ENCODE data around the gene PPP2R2C.

The PPP2R2C gene

DNA sequence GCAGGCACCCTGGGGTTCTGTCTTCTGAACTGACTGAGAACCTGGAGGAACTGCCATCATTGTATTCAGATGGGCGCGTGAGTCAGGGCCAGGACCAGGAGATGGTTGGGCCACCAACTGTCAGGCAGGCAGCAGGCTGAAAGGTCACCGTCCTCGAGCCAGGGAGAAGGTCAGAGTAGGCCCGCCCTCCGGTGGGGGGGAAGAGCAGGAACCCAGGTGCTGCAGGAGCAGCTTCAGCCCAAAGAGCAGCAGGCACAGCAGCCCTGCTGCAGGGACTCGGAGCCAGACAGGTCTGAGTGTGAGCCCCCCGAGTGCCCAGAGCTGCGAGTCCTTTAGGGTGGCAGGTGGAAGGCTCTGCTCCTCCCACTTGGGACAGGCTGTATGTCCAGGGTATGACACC lies 176.4 kb downstream of the PPP2R2C start:
- TF ChIP-seq, protein P1, sequence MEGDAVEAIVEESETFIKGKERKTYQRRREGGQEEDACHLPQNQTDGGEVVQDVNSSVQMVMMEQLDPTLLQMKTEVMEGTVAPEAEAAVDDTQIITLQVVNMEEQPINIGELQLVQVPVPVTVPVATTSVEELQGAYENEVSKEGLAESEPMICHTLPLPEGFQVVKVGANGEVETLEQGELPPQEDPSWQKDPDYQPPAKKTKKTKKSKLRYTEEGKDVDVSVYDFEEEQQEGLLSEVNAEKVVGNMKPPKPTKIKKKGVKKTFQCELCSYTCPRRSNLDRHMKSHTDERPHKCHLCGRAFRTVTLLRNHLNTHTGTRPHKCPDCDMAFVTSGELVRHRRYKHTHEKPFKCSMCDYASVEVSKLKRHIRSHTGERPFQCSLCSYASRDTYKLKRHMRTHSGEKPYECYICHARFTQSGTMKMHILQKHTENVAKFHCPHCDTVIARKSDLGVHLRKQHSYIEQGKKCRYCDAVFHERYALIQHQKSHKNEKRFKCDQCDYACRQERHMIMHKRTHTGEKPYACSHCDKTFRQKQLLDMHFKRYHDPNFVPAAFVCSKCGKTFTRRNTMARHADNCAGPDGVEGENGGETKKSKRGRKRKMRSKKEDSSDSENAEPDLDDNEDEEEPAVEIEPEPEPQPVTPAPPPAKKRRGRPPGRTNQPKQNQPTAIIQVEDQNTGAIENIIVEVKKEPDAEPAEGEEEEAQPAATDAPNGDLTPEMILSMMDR (IDR thresholded peaks at IDR 0.05; ENCODE audit: borderline replicate concordance, control extremely low read depth, extremely low read depth, insufficient read depth, missing control alignments), result no peak
- in situ Hi-C loops (cut with MboI; ENCODE audit: low sequenced_read_pairs, unreplicated experiment), result no loop called here
- DNase-seq (ENCODE audit: low spot score), result no peak

DNA sequence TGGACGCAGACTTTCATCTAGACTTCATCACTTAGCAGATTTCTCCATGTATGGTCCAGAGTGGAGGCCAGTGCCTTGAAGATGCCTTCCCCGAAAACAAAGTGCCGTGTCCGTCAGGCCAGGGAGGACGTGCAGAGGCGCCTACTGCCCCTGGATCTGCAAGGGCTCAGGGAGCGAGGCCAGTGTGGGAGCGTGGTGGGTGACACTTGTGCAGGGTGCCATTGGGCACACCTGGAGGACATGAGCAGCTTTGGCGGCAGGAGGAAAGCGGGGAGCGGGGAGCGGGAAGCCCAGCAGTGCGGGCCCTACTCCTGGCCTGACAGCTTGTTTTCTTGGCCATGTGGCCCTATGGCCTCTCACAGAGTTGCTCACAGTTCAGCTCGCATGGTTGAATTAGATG lies 176.9 kb downstream of the PPP2R2C start:
- no peak for DNase-seq (ENCODE audit: low spot score)
- in situ Hi-C loops (cut with MboI; ENCODE audit: low sequenced_read_pairs, unreplicated experiment), result no loop called here
- TF ChIP-seq, protein P1 (IDR thresholded peaks at IDR 0.05; ENCODE audit: borderline replicate concordance, control extremely low read depth, extremely low read depth, insufficient read depth, missing control alignments), result no peak

DNA sequence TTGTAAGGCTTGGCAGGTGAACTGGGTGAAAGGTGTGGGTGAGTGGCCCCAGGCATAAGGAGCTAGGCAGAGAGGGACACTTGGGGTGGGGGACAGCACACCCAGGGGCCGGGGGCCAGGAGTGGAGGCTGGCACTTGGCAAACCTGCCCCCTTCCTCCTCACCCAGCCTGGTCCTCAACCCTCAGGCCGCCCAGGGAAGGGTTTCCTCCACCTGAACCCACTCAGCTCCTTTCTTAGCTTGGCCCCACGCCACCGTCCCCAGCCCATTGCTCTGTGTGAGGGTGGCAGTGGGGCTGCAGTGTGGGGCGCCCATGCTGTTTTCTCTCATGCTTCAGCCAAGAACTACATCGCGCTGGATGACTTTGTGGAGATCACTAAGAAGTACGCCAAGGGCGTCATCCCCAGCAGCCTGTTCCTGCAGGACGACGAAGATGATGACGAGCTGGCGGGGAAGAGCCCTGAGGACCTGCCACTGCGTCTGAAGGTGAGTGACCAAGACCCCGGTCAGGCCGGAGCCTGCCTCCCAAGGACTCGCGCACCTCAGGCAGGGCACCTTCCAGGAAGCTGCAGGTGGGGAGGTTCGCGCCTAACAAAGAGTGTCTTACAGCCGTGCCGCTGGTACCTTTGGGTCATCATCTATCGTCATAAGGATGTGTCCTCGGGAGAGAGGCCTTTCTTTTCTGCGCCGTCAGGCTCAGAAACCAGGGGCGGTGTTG lies 177.6 kb downstream of the PPP2R2C start:
- DNase-seq (ENCODE audit: low spot score), result no peak
- TF ChIP-seq, protein P1 (IDR thresholded peaks at IDR 0.05; ENCODE audit: borderline replicate concordance, control extremely low read depth, extremely low read depth, insufficient read depth, missing control alignments), result no peak
- in situ Hi-C loops (cut with MboI; ENCODE audit: low sequenced_read_pairs, unreplicated experiment), result no loop called here

DNA sequence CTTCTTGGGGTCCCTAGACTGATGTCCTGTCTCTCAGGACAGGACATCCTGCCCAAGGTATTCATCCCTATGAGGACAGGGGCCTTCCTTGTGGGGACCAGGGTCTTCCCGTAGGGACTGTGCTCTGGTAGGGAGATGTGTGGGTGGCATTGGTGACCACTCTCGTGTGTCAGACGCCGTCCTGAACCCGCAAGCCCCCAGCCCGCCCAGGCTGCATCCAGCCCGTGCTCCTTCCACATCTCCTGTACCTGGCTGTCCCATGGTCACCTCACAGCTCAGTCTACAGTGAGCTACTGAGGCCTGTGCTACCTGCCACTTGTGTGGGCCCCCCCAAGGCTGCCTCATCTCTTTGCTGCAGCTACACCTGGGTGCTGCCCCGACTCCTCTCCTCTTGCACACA lies 178.8 kb downstream of the PPP2R2C start:
- TF ChIP-seq, protein P1 (IDR thresholded peaks at IDR 0.05; ENCODE audit: borderline replicate concordance, control extremely low read depth, extremely low read depth, insufficient read depth, missing control alignments), result no peak
- no peak for DNase-seq (ENCODE audit: low spot score)
- in situ Hi-C loops (cut with MboI; ENCODE audit: low sequenced_read_pairs, unreplicated experiment), result no loop called here

DNA sequence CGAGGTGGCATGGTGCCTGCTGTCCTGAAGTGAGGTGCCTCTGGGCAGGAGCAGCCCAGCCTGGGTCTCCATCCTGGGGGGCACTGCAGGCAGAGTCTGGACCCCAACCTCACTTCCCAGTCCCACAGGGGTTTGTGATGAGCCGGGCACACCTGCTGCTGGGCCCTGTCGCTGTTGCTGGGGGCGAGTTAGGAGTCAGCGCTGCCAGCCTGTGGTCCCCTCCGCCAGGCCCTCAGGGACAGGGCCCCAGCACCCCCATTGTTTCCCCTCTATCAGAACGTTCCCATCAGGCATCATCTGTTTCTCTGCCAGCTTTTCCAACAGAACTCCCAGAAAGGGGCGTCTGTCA lies 179.3 kb downstream of the PPP2R2C start:
- TF ChIP-seq, protein P1 (IDR thresholded peaks at IDR 0.05; ENCODE audit: borderline replicate concordance, control extremely low read depth, extremely low read depth, insufficient read depth, missing control alignments), result no peak
- in situ Hi-C loops (cut with MboI; ENCODE audit: low sequenced_read_pairs, unreplicated experiment), result no loop called here
- no peak for DNase-seq (ENCODE audit: low spot score)

DNA sequence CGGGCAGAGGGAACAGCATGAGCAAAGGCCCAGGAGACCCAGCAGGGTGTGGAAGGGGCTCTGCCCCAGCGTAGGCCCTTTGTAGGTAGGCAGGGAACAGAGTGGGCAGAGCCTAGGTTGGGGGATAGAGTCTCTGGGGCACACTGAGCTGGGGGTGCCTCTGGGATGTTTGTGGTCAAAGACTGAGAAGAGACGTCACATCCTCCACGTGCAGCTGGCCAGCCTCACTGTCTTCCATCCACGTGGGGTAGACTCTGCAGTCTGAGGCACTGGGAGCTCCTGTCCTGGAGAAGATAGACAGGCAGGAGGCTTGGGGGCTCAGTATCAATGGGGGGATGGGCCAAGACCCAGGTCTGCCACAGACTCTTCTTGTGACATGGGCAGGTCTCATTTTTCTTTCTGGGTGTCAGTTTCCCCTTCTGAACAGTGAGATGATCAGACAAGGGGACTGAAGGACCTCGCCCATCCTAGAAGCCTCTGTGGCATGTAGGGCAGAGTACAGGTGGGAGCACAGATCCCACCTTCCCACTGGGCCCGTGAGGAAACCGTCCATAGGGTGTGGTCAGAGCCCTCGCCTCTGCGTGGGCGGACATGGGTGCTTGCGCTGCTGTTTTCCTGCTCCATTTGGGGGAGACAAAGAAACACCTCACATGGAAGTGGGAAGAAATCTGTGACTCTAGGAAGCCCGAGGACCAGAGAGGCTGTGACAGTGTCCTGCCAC lies 179.9 kb downstream of the PPP2R2C start:
- TF ChIP-seq, protein P1 (IDR thresholded peaks at IDR 0.05; ENCODE audit: borderline replicate concordance, control extremely low read depth, extremely low read depth, insufficient read depth, missing control alignments), result no peak
- no peak for DNase-seq (ENCODE audit: low spot score)
- in situ Hi-C loops (cut with MboI; ENCODE audit: low sequenced_read_pairs, unreplicated experiment), result no loop called here
